ENCODE data around the gene DFFA. TPM values are rescaled to one million over a fixed set of nuclear protein-coding genes. Genes with fewer than 3 reads are reported as not detected.
A peak's percentile ranks its signal among the peaks of the same experiment; 100 is the strongest.

The DFFA gene
- total and polyA plus RNA-seq, 2 experiments from 2014 or later, result 35.0 to 50.3 TPM

- DNase-seq, result peak; percentile 78
- WGBS, 2 experiments (ENCODE audit: low coverage in 1 of 2, low lambda C conversion rate in 2 of 2, missing lambda C conversion rate in 2 of 2), result 2 to 3% methylated on average over 15 of the region's 15 CpGs
- Histone ChIP-seq H3K27me3 (replicated peaks; ENCODE audit: insufficient read depth) (no peaks in the 10 kb centered on the region), H3K27ac (peak overlapping the region; percentile 45), H3K4me3 (peak overlapping the region; percentile 72), H3F3A (ENCODE audit: insufficient read depth) (0 out of 2 replicates have a peak, but pooled peaks cover 4% of the 10 kb centered on the region), H3K9ac (peak overlapping the region; percentile 69), H4K20me1 (ENCODE audit: insufficient read depth) (no peaks in the 10 kb centered on the region), H2AFZ (peak overlapping the region; percentile 77), H3K9me3 (ENCODE audit: low read depth) (no peaks in the 10 kb centered on the region), H3K9me2 (ENCODE audit: insufficient read depth) (no peaks in the 10 kb centered on the region), H3K36me3 (ENCODE audit: low read depth) (no peaks in the 10 kb centered on the region), H3K79me2 (ENCODE audit: insufficient read depth) (peaks cover 92% of the 10 kb centered on the region), H3K4me1 (ENCODE audit: insufficient read depth) (peaks cover 10% of the 10 kb centered on the region), H3K4me2 (ENCODE audit: unreplicated experiment) (peak overlapping the region; percentile 98)
- in situ Hi-C loops (cut with MboI), result loop anchor here (5.0 kb wide), 1 partner anchor 372 kb away; no protein-coding TSS in a partner anchor
- TF ChIP-seq EZH2 (IDR thresholded peaks at IDR 0.05; ENCODE audit: insufficient read depth, poor library complexity, severe bottlenecking) (no peak), EZH2phosphoT487 (IDR thresholded peaks at IDR 0.05; ENCODE audit: insufficient read depth, low read depth) (no peak)
Measured at GRCh38 chr1:10494754-10495474, 22.6 kb upstream of the DFFA start.

- Histone ChIP-seq H3K9ac (0 out of 2 replicates have a peak overlapping the region, but pooled peaks have one; percentile 6), H3K79me2 (ENCODE audit: insufficient read depth) (peaks cover 93% of the 10 kb centered on the region), H3K4me1 (ENCODE audit: insufficient read depth) (peaks cover 10% of the 10 kb centered on the region), H3K27me3 (replicated peaks; ENCODE audit: insufficient read depth) (no peaks in the 10 kb centered on the region), H3K27ac (no peak overlapping the region), H3K9me2 (ENCODE audit: insufficient read depth) (no peaks in the 10 kb centered on the region), H4K20me1 (ENCODE audit: insufficient read depth) (no peaks in the 10 kb centered on the region), H2AFZ (0 out of 2 replicates have a peak overlapping the region, but pooled peaks have one; percentile 77), H3K4me2 (ENCODE audit: unreplicated experiment) (no peak overlapping the region), H3K36me3 (ENCODE audit: low read depth) (no peaks in the 10 kb centered on the region), H3K4me3 (no peak overlapping the region), H3F3A (ENCODE audit: insufficient read depth) (0 out of 2 replicates have a peak, but pooled peaks cover 4% of the 10 kb centered on the region), H3K9me3 (ENCODE audit: low read depth) (no peaks in the 10 kb centered on the region)
- DNase-seq, result no peak
- TF ChIP-seq EZH2phosphoT487 (IDR thresholded peaks at IDR 0.05; ENCODE audit: insufficient read depth, low read depth) (no peak), EZH2 (IDR thresholded peaks at IDR 0.05; ENCODE audit: insufficient read depth, poor library complexity, severe bottlenecking) (no peak)
- in situ Hi-C loops (cut with MboI), result no loop called here
- WGBS, 2 experiments (ENCODE audit: low coverage in 1 of 2, low lambda C conversion rate in 2 of 2, missing lambda C conversion rate in 2 of 2), result 58 to 66% methylated on average over 5 of the region's 5 CpGs
Measured at GRCh38 chr1:10494418-10494753, 22.1 kb upstream of the DFFA start.

GRCh38 chr1:10490286-10490970 lies 18.1 kb upstream of the DFFA start:
- TF ChIP-seq EZH2phosphoT487 (IDR thresholded peaks at IDR 0.05; ENCODE audit: insufficient read depth, low read depth), result no peak
- no peak for TF ChIP-seq EZH2 (IDR thresholded peaks at IDR 0.05; ENCODE audit: insufficient read depth, poor library complexity, severe bottlenecking)
- Histone ChIP-seq H3K27me3 (replicated peaks; ENCODE audit: insufficient read depth) (no peaks in the 10 kb centered on the region), H3K79me2 (ENCODE audit: insufficient read depth) (peaks cover 97% of the 10 kb centered on the region), H3K4me1 (ENCODE audit: insufficient read depth) (peaks cover 8% of the 10 kb centered on the region), H3K9me2 (ENCODE audit: insufficient read depth) (no peaks in the 10 kb centered on the region), H3K36me3 (ENCODE audit: low read depth) (no peaks in the 10 kb centered on the region), H2AFZ (no peak overlapping the region), H3K4me3 (no peak overlapping the region), H3K9ac (no peak overlapping the region), H3K9me3 (ENCODE audit: low read depth) (no peaks in the 10 kb centered on the region), H4K20me1 (ENCODE audit: insufficient read depth) (no peaks in the 10 kb centered on the region), H3K27ac (no peak overlapping the region), H3K4me2 (ENCODE audit: unreplicated experiment) (no peak overlapping the region), H3F3A (ENCODE audit: insufficient read depth) (0 out of 2 replicates have a peak, but pooled peaks cover 4% of the 10 kb centered on the region)
- DNase-seq, result no peak
- in situ Hi-C loops (cut with MboI), result no loop called here
- 86 to 88% methylated on average over 12 of the region's 12 CpGs for WGBS, 2 experiments (ENCODE audit: low coverage in 1 of 2, low lambda C conversion rate in 2 of 2, missing lambda C conversion rate in 2 of 2)

GRCh38 chr1:10489291-10490055 lies 17.1 kb upstream of the DFFA start:
- 74 to 93% methylated on average over 3 to 4 of the region's 4 CpGs for WGBS, 2 experiments (ENCODE audit: low coverage in 1 of 2, low lambda C conversion rate in 2 of 2, missing lambda C conversion rate in 2 of 2)
- peaks cover 100% of the 10 kb centered on the region for H3K79me2 ChIP-seq (ENCODE audit: insufficient read depth)
- DNase-seq, result no peak
- no peak overlapping the region for H3K4me2 ChIP-seq (ENCODE audit: unreplicated experiment)
- H3F3A ChIP-seq (ENCODE audit: insufficient read depth), result 0 out of 2 replicates have a peak, but pooled peaks cover 4% of the 10 kb centered on the region
- H3K9me2 ChIP-seq (ENCODE audit: insufficient read depth), result no peaks in the 10 kb centered on the region
- no peaks in the 10 kb centered on the region for H3K27me3 ChIP-seq (replicated peaks; ENCODE audit: insufficient read depth)
- H3K4me3 ChIP-seq, result no peak overlapping the region
- H4K20me1 ChIP-seq (ENCODE audit: insufficient read depth), result no peaks in the 10 kb centered on the region
- H2AFZ ChIP-seq, result no peak overlapping the region
- in situ Hi-C loops (cut with MboI), result no loop called here
- H3K4me1 ChIP-seq (ENCODE audit: insufficient read depth), result no peaks in the 10 kb centered on the region
- H3K9me3 ChIP-seq (ENCODE audit: low read depth), result no peaks in the 10 kb centered on the region
- no peak for TF ChIP-seq EZH2 (IDR thresholded peaks at IDR 0.05; ENCODE audit: insufficient read depth, poor library complexity, severe bottlenecking)
- no peak for TF ChIP-seq EZH2phosphoT487 (IDR thresholded peaks at IDR 0.05; ENCODE audit: insufficient read depth, low read depth)
- no peaks in the 10 kb centered on the region for H3K36me3 ChIP-seq (ENCODE audit: low read depth)
- no peak overlapping the region for H3K27ac ChIP-seq
- H3K9ac ChIP-seq, result no peak overlapping the region
